ENCODE measurements around the gene HLA-DRB5. TPM values are rescaled to one million over a fixed set of nuclear protein-coding genes. Genes with fewer than 3 reads are reported as not detected.

HLA-DRB5 gene
- not detected in 5 replicates for total RNA-seq (2022; extraction: Qiagen RNA extraction; ENCODE audit: low read depth)

DNA sequence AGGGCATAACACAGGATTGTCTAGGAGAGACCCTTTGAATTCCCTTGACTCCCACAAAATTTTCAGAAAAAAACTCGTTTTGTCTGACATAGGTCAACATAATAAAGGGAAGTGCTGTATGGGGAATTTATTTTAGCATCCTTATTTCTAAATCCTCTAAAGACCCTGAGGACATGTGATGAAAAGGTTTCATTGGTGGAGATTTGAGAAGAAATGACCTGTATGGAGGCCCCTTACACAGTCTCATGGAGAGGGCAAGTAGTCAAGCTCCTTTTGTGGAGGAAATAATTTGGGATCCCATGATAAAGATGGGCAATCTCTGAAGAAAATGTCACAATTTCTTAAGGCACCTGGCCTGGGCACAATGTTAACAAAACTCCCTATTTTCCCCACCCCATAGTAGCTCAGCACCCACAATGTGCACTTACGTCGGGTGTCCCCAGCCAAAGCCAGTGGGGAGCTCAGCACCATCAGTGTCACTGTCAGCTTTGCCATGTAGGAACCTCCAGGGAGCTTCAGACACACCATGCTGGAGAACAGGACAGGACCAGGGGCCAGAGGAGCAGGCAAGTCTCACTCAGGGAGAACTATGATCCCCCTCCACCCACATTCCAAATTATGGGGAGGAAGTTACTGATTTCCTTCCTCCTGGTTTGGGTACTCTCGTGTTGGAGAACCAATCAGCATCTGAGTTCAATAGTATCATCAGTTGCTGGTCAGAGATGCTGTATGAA lies at the start of gene HLA-DRB5:
Gene HLA-DRB5 (minus strand): TSS at position 591 of the 734 bp plus-strand sequence. CDS start 63 bp downstream, at position 528.

Other genes starting within 250 kb of the HLA-DRB5 start
- not detected in 5 replicates for gene TSBP1, start 158.4 kb downstream of the HLA-DRB5 start, total RNA-seq (2022; extraction: Qiagen RNA extraction; ENCODE audit: low read depth)
- not detected in 5 replicates for gene BTNL2, start 123.1 kb downstream of the HLA-DRB5 start, total RNA-seq (2022; extraction: Qiagen RNA extraction; ENCODE audit: low read depth)
- gene HLA-DRA, start 90.4 kb downstream of the HLA-DRB5 start, total RNA-seq (2022; extraction: Qiagen RNA extraction; ENCODE audit: low read depth): not detected in 5 replicates
- gene HLA-DRB1, start 59.6 kb upstream of the HLA-DRB5 start, total RNA-seq (2022; extraction: Qiagen RNA extraction; ENCODE audit: low read depth): not detected in 5 replicates
- not detected in 5 replicates for gene HLA-DQA1, start 107.1 kb upstream of the HLA-DRB5 start, total RNA-seq (2022; extraction: Qiagen RNA extraction; ENCODE audit: low read depth)
- gene HLA-DQB1, start 136.4 kb upstream of the HLA-DRB5 start, total RNA-seq (2022; extraction: Qiagen RNA extraction; ENCODE audit: low read depth): not detected in 5 replicates
- gene HLA-DQA2, start 211.1 kb upstream of the HLA-DRB5 start, total RNA-seq (2022; extraction: Qiagen RNA extraction; ENCODE audit: low read depth): not detected in 5 replicates
- not detected in 5 replicates for gene HLA-DQB2, start 233.2 kb upstream of the HLA-DRB5 start, total RNA-seq (2022; extraction: Qiagen RNA extraction; ENCODE audit: low read depth)

All from A549 treated with RU486 at 1 μM for 4 hours (cell line).